Testis (tissue), 2 donors: Measurements from ENCODE around the gene CFAP61.

Source experiments
- POLR2A ChIP-seq: fragments of 450-650 bp; IDR thresholded peaks from one replicate; pipeline ENCODE4 v1.6.1; 2017; ENCODE audit warnings: antibody characterized with exemption, mild to moderate bottlenecking, moderate library complexity
- TF ChIP-seq, protein P1 (sequence below), 3 experiments: fragments of 450-650 bp in 2 of 3; fragments of 200-600 bp in 1 of 3; sonication (generic) in 1 of 3; IDR thresholded peaks; one replicate each; pipeline ENCODE4 v1.5.1; 2016 to 2019; ENCODE audit warnings: antibody characterized with exemption in 3 of 3, mild to moderate bottlenecking in 2 of 3, moderate library complexity in 1 of 3

DNA sequence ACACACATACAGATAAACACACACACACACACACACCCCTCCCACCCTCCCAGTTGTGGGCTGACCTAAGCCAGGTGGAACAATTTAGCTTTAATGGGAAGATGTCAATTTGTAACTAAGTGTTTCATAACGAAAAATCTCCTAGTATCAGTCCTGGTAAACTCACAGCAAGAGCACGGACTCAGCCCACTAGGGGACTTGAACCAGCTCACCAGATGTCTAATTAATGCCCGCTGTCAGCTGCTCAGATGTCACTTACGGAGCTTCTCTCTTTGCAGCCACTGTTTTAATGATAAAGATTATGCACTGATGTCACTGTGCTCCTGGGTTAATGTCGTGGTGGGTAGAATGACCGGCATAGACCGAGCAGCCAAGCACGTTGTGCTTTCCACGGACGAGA is 199.0 kb downstream of the CFAP61 start:
- no peak for TF ChIP-seq POLR2A
- TF ChIP-seq, protein P1, sequence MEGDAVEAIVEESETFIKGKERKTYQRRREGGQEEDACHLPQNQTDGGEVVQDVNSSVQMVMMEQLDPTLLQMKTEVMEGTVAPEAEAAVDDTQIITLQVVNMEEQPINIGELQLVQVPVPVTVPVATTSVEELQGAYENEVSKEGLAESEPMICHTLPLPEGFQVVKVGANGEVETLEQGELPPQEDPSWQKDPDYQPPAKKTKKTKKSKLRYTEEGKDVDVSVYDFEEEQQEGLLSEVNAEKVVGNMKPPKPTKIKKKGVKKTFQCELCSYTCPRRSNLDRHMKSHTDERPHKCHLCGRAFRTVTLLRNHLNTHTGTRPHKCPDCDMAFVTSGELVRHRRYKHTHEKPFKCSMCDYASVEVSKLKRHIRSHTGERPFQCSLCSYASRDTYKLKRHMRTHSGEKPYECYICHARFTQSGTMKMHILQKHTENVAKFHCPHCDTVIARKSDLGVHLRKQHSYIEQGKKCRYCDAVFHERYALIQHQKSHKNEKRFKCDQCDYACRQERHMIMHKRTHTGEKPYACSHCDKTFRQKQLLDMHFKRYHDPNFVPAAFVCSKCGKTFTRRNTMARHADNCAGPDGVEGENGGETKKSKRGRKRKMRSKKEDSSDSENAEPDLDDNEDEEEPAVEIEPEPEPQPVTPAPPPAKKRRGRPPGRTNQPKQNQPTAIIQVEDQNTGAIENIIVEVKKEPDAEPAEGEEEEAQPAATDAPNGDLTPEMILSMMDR (IDR thresholded peaks at IDR 0.05): no peak
